ENCODE results near the gene BORCS5. TPM values are rescaled to one million over a fixed set of nuclear protein-coding genes. Genes with fewer than 3 reads are reported as not detected.

BORCS5 gene
- total RNA-seq, 1 experiment from 2014 or later: 7.8 TPM

DNA sequence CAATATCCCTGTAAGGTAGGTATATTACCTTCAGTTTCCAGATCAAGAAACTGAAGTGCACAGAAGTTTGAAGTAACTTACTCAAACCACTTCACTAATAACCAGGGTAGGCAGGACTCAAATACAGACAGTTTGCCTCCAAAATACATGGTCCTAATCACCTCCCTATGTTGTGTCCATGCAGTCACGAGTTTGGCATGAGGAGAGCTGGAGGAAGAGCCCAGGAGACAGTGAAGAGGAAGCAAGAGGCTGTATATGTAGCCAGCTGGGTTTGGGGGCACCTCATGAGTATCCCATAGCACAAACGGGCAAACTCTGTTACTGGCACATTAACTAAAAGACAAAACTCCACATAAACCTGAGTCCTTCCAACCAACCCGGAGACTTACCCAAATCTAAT is 126.6 kb downstream of the BORCS5 start:
- CTCF ChIA-PET: no interaction called here

GRCh38 chr12:12486661-12487240 is 129.9 kb downstream of the BORCS5 start:
- Histone ChIP-seq H3K9me3 (ENCODE audit: control insufficient read depth, insufficient read depth, low read depth, low read length) (no peaks in the 10 kb centered on the region), H3K27ac (ENCODE audit: low read length) (no peak overlapping the region), H3K4me1 (ENCODE audit: control insufficient read depth, insufficient read depth, low read length) (no peaks in the 10 kb centered on the region), H3K4me3 (ENCODE audit: low read depth in 2 of 2, low read length in 2 of 2) (no peak overlapping the region), H3K27me3 (ENCODE audit: control insufficient read depth, insufficient read depth, low read length) (no peaks in the 10 kb centered on the region), H3K36me3 (ENCODE audit: control insufficient read depth, insufficient read depth, low read length) (no peaks in the 10 kb centered on the region)
- intact Hi-C loops (cut with micrococcal nuclease; ENCODE audit: unreplicated experiment): loop anchor here (1.0 kb wide), 1 partner anchor 21 kb away; no protein-coding TSS in a partner anchor
- CTCF ChIA-PET: no interaction called here
- no TSS peak for BruUV-seq (replicated peaks)
- TF ChIP-seq TCF7L2 (IDR thresholded peaks at IDR 0.05; ENCODE audit: low read depth, low read length) (no peak), POLR2AphosphoS5 (IDR thresholded peaks at IDR 0.05; ENCODE audit: low read depth, low read length) (no peak), CTCF (IDR thresholded peaks at IDR 0.05) (no peak), SIN3A (IDR thresholded peaks at IDR 0.05; ENCODE audit: borderline replicate concordance, insufficient read depth, low read depth, low read length) (no peak)
- TF ChIP-seq, protein P1, sequence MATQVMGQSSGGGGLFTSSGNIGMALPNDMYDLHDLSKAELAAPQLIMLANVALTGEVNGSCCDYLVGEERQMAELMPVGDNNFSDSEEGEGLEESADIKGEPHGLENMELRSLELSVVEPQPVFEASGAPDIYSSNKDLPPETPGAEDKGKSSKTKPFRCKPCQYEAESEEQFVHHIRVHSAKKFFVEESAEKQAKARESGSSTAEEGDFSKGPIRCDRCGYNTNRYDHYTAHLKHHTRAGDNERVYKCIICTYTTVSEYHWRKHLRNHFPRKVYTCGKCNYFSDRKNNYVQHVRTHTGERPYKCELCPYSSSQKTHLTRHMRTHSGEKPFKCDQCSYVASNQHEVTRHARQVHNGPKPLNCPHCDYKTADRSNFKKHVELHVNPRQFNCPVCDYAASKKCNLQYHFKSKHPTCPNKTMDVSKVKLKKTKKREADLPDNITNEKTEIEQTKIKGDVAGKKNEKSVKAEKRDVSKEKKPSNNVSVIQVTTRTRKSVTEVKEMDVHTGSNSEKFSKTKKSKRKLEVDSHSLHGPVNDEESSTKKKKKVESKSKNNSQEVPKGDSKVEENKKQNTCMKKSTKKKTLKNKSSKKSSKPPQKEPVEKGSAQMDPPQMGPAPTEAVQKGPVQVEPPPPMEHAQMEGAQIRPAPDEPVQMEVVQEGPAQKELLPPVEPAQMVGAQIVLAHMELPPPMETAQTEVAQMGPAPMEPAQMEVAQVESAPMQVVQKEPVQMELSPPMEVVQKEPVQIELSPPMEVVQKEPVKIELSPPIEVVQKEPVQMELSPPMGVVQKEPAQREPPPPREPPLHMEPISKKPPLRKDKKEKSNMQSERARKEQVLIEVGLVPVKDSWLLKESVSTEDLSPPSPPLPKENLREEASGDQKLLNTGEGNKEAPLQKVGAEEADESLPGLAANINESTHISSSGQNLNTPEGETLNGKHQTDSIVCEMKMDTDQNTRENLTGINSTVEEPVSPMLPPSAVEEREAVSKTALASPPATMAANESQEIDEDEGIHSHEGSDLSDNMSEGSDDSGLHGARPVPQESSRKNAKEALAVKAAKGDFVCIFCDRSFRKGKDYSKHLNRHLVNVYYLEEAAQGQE (IDR thresholded peaks at IDR 0.05; ENCODE audit: insufficient read depth in 1 of 2, low read depth in 2 of 2, low read length in 1 of 2): no peak
- in situ Hi-C loops (cut with HindIII; ENCODE audit: low pct_unique_long_range_greater_than_20kb, low sequenced_read_pairs): no loop called here
- ATAC-seq (no peak), DNase-seq (ENCODE audit: low read depth, low spot score) (no peak)
- POLR2A ChIA-PET: no interaction called here

More for the DNA sequence above, 126.6 kb downstream of the BORCS5 start:
- H3K27me3 ChIP-seq (ENCODE audit: control insufficient read depth, insufficient read depth, low read length): no peaks in the 10 kb centered on the region
- TF ChIP-seq CTCF (IDR thresholded peaks at IDR 0.05) (no peak), POLR2AphosphoS5 (IDR thresholded peaks at IDR 0.05; ENCODE audit: low read depth, low read length) (no peak), TCF7L2 (IDR thresholded peaks at IDR 0.05; ENCODE audit: low read depth, low read length) (no peak)
- TF ChIP-seq, protein P1 (IDR thresholded peaks at IDR 0.05; ENCODE audit: insufficient read depth in 1 of 2, low read depth in 2 of 2, low read length in 1 of 2): no peak
- DNase-seq (ENCODE audit: low read depth, low spot score): no peak
- H3K27ac ChIP-seq (ENCODE audit: low read length): no peak overlapping the region
- POLR2A ChIA-PET: no interaction called here
- H3K4me1 ChIP-seq (ENCODE audit: control insufficient read depth, insufficient read depth, low read length): no peaks in the 10 kb centered on the region
- in situ Hi-C loops (cut with HindIII; ENCODE audit: low pct_unique_long_range_greater_than_20kb, low sequenced_read_pairs): no loop called here
- no TSS peak for BruUV-seq (replicated peaks)
- no peak overlapping the region for H3K4me3 ChIP-seq (ENCODE audit: low read depth in 2 of 2, low read length in 2 of 2)
- H3K9me3 ChIP-seq (ENCODE audit: control insufficient read depth, insufficient read depth, low read depth, low read length): no peaks in the 10 kb centered on the region
- ATAC-seq: no peak
- intact Hi-C loops (cut with micrococcal nuclease; ENCODE audit: unreplicated experiment): no loop called here
- no peaks in the 10 kb centered on the region for H3K36me3 ChIP-seq (ENCODE audit: control insufficient read depth, insufficient read depth, low read length)

Data from Panc1 (cell line).